ENCODE results near the gene THSD7A.

Gene THSD7A

GRCh38 chr7:11642276-11642675 lies 189.7 kb downstream of the THSD7A start:
- TF ChIP-seq CTCF (conservative IDR thresholded peaks at IDR 0.05; ENCODE audit: low read depth): no peak
- no peak overlapping the region for H3K27ac ChIP-seq
- POLR2A ChIA-PET (ENCODE audit: low non-redundant PET): no interaction called here
- DNase-seq (ENCODE audit: low spot score): no peak
- CTCF ChIA-PET: no interaction called here

- ChIA-PET POLR2A (ENCODE audit: low non-redundant PET) (no interaction called here), CTCF (no interaction called here)
- no peak overlapping the region for H3K27ac ChIP-seq
- DNase-seq (ENCODE audit: low spot score): no peak
- no peak for TF ChIP-seq CTCF (conservative IDR thresholded peaks at IDR 0.05; ENCODE audit: low read depth)
Observed at GRCh38 chr7:11638011-11638774, 193.8 kb downstream of the THSD7A start.

GRCh38 chr7:11636274-11636673 lies 195.7 kb downstream of the THSD7A start:
- ChIA-PET POLR2A (ENCODE audit: low non-redundant PET) (no interaction called here), CTCF (interaction anchor here (0.7 kb wide), 1 partner anchor 124 kb away, joined by 5 read pairs; no protein-coding TSS in a partner anchor)
- DNase-seq (ENCODE audit: low spot score): no peak
- no peak for TF ChIP-seq CTCF (conservative IDR thresholded peaks at IDR 0.05; ENCODE audit: low read depth)
- H3K27ac ChIP-seq: no peak overlapping the region

GRCh38 chr7:11633310-11633709 lies 198.7 kb downstream of the THSD7A start:
- no peak for TF ChIP-seq CTCF (conservative IDR thresholded peaks at IDR 0.05; ENCODE audit: low read depth)
- no peak overlapping the region for H3K27ac ChIP-seq
- DNase-seq (ENCODE audit: low spot score): no peak
- ChIA-PET POLR2A (ENCODE audit: low non-redundant PET) (no interaction called here), CTCF (no interaction called here)

GRCh38 chr7:11630355-11630754 lies 201.6 kb downstream of the THSD7A start:
- no peak overlapping the region for H3K27ac ChIP-seq
- no peak for TF ChIP-seq CTCF (conservative IDR thresholded peaks at IDR 0.05; ENCODE audit: low read depth)
- ChIA-PET CTCF (no interaction called here), POLR2A (ENCODE audit: low non-redundant PET) (no interaction called here)
- no peak for DNase-seq (ENCODE audit: low spot score)

- DNase-seq (ENCODE audit: low spot score): no peak
- CTCF ChIA-PET: no interaction called here
- H3K27ac ChIP-seq: no peak overlapping the region
- no peak for TF ChIP-seq CTCF (conservative IDR thresholded peaks at IDR 0.05; ENCODE audit: low read depth)
- POLR2A ChIA-PET (ENCODE audit: low non-redundant PET): no interaction called here
Observed at GRCh38 chr7:11625669-11626068, 206.3 kb downstream of the THSD7A start.
